UCSD-AML1 (cell line): ENCODE results near the gene ABCA12.

Source experiments
- DNase-seq: peaks from one replicate; lab custom pipeline; 2025; ENCODE audit not compliant: unreplicated experiment; lab: John Stamatoyannopoulos, UW

Gene ABCA12

DNA sequence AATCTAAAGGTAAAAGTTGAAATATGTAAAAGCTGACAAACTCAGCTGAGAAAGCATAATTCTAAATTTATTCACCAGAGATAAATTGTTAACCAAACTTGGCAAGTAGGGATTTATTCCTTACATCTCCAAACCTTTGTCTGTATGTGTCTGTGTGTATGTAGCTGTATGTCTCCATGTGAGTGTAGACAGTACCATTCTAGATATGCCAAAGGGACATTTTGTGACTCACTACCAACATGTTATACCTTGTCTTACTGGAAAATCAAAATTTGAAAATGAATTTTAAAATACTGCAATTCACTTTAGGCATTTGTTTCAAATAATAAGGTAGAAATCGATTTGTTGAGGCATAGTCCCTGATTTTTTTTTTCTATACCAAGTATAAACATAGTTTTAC is 102.1 kb downstream of the ABCA12 start:
- DNase-seq, result no peak

DNA sequence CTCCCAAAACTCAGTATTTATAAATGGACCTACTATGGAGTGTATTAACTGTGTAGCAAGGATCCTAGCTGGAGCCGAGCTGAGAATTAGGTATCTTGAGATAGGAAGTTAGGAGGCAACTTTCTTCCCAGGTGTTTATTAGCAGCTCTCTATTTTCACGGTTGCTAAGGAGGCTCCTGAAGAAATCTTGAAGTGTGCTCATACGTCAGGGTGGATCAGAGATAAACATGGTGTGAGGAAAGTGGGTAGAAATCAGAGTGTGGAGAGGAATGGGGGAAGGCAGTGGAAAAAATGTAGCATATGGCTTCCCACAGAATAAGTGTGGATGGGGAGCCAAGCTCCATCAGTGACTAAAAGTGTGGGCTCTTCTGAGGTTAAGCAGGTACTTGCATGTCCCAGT is 104.3 kb downstream of the ABCA12 start:
- no peak for DNase-seq

GRCh38 chr2:215032153-215032552 is 106.3 kb downstream of the ABCA12 start:
- DNase-seq, result no peak

DNA sequence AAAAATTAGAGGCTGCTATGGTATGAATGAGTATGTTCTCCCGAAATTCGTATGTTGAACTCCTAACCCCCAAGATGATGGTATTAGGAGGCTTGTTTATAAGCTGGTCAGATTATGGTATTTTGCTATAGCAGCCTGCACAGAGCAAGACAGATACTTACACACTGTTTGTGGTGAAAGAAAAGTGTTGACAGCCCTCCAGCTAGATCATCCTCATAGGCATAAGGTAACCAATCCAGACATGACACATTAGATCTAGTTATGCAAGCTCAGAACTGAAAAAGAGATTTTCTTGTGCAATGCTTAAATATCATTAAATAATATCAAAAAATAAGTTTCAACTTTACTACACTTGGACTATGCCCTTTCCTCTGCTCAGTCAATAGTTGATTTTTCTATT is 107.1 kb downstream of the ABCA12 start:
- no peak for DNase-seq

DNA sequence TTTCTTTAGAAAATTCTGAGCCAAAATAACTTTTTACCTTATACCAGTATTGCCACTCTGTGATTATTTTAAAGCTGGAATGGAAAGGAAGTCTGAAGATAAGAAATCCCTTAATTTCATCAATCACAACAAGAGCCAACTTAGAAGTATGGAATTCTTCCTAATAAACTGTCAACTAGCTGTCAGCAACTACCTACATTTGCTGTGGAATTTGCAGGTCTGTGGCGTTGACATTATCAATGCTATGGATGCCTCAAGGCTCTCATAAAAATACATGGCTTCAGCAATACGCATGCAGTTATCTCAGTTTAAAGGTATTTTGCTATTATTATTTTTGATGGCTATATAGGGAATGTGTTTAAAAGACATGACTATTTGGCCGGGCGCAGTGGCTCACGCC is 108.5 kb downstream of the ABCA12 start:
- DNase-seq, result no peak

- DNase-seq, result no peak
Measured at GRCh38 chr2:215028231-215028630, 110.2 kb downstream of the ABCA12 start.

DNA sequence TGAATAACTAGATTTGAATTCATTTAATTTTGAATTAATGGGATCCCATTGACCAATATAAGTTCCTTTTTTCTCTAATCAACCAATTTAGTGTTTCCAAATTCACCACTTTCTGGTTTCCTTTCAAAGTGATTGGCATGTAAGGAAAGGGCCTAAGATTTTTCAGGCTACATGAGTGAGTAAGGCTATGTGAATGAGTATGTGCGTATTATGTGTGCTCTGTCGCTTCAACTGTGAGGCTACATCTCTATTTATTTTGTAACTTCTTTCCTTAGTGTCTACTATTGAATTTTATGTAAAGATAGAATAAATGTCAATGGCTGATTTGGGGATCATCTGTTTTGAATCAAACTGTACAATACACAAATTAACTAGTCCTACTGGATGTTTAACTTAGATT is 110.6 kb downstream of the ABCA12 start:
- no peak for DNase-seq

DNA sequence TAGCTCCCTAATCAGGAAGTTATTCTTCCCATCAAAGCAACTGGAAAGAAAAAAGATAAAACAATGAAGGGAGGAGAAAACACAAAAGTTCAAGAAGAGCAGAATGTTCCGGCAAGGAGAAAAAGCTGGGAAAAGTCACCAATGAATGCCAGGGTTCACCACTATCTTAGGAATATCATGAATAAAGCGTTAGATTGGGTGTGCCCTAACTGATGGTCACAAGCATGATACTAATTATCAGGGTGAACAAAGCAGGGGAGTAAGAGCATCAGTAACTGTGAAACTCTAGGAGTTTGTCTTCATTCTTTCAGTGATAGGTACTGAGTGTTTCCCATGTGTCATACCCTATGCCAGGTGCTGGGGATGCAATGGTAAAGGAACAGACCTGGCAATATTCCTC is 115.5 kb downstream of the ABCA12 start:
- no peak for DNase-seq

GRCh38 chr2:215022418-215022817 is 116.0 kb downstream of the ABCA12 start:
- no peak for DNase-seq

- DNase-seq, result no peak
Measured at GRCh38 chr2:215020283-215020682, 118.1 kb downstream of the ABCA12 start.

- DNase-seq, result no peak
Measured at GRCh38 chr2:215019521-215020145, 118.8 kb downstream of the ABCA12 start.

DNA sequence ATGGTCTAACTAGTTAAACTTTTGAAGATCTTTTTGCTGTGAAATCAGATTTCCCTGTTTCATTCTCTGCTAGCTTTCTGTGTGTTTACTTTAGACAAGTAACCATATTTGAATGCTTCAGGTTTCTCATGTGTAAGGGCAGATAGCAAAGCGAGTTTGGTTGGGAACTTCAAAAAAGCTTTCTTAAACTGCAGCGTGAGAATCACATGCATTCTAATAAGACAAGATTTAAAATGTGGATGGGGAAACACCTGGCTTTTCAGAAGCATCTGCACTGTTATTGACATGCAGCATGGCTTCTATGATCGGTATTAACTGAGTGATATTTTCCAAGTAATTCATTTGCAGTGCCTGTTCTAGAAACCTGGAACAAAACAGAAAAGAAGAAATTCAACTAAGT is 119.3 kb downstream of the ABCA12 start:
- no peak for DNase-seq

DNA sequence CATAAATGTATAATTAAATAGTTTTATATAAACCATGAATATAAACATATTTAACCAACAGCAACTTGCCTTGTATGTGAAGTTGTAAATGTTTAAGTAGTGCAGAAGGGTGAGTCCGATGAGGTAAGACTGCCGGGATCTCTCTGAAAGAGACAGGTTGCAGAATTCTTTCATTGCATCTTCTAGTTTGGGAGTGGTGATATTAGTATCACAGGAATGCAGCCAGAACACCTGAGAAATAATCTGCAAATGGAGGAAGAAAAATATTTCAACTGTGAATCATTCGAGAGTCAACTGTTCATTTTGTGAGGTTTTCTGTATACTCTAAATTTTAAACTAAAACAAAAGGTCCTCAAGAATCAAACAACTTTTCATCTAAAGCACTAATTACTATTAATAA is 123.0 kb downstream of the ABCA12 start:
- DNase-seq, result no peak

GRCh38 chr2:215010390-215010789 is 128.0 kb downstream of the ABCA12 start:
- no peak for DNase-seq

GRCh38 chr2:215003001-215003400 is 135.4 kb downstream of the ABCA12 start:
- DNase-seq, result no peak

- peak; percentile 5 for DNase-seq
Measured at GRCh38 chr2:215002500-215002899, 135.9 kb downstream of the ABCA12 start.

DNA sequence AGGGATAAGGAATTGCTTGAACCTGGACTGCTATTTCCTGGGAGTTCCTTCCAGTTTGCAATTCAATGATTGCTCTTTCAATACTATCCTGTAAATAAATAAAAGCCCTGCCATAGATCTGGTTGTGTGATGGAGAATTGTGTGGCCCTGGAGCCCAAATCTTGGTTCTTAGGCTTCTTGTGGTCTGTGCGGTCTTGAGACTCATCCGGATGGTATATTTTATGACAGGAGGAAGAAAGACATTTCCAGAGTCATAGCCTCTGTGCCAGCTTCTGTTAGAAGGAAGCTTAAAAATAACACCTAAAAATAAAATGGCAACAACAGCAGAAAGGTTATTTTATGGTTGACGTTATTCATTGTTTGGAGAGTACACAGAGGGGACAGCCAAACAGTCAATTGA is 137.7 kb downstream of the ABCA12 start:
- DNase-seq, result no peak

DNA sequence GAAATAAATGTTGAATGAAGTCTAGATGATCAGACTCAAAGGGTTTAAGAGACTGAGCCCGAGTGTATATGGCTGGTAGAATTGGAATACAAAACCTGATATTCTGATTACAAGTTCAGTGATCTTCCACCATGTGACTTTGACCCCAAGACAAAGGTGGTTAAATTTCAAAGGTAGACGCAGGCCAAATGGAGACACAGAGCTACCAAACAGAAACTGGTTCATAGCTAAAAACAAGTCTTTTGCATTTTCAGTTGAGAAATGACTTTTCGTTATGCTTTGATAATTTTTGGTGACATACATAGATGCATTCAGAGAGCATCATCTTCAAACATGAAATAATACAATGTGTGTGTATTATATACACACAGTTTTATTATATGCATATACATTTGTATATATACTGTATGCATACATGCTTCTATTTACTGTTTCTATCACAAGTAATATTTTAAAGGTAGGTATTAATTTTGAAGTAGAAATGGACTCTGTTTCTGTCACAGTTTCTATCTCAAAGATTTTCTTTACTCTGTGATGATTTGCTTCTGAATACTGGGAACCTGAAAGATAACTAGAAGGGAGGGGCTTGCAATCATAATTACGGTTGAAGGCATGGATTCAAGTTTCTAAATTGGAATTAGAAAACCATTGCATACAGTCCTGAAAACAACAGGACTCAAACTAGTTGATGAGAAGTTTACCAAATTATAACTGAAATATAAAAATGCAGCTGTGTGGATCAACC is 142.3 kb downstream of the ABCA12 start:
- no peak for DNase-seq

DNA sequence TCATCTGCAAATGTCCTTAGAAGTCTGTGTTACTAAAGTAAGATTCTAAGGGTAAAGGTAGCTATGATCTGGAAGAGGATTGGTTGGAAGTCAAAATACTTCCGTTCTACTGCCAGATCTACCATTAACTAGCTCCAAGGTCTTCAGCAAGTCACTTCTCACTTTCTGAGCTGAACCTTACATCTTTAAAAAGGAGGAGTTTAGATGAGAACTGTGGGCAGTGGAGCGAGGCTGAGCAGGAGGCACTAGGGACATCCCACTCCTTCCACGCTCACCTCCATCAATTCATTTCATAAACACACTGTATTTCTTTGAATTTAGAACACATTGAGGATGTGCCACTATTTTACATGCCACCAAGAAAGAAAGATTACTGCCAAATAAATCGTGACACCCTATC is 143.0 kb downstream of the ABCA12 start:
- no peak for DNase-seq

DNA sequence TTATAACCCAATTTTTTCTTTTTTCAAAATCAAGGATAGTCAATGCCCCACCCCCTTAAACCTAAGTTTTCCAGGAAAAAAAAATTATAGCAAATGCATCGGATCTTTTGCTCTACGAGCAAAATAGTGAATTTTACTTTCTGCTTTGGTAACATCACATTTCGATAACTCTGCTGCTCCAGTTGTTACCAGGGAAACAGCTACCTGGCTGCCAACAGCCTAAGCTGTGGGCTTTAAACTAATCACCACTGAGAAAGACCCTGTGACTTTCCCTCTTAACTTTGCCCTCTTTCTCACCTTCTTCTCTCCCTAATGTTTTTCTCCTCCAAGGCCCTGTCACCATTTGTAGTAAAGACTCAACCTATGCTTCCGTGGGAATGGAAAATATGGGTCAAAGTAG is 145.5 kb downstream of the ABCA12 start:
- no peak for DNase-seq

GRCh38 chr2:214989187-214989586 is 149.2 kb downstream of the ABCA12 start:
- DNase-seq, result no peak

DNA sequence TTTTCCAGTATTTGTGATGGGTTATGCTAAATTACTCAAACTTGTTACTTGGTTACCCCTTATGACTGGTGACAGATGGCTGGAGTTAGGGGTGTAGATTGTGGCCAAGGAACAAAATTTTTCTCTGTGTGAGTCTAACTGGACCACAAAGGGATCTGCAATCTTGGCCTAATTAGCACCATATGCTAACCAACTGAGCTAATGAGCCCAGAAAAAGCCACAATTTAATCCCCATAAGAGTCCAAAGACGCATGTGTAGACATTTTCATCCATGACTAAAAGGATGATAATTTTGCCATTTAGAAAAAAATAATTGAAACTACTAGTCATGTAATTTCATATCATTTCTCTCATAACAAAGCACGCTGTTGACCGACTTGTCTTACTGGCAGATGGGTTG is 151.2 kb downstream of the ABCA12 start:
- DNase-seq, result no peak

- no peak for DNase-seq
Measured at GRCh38 chr2:214985619-214986018, 152.8 kb downstream of the ABCA12 start.
